ACHN (cell line): Measurements from ENCODE around the gene IQSEC1.

ENCODE experiments used
- DNase-seq: peaks from one replicate; pipeline ENCODE4 v3.0.0-alpha.2; 2015
- in situ Hi-C: cut with HindIII; loops from 2 replicates; pipeline ENCODE4 v1.10.0; 2017; ENCODE audit warnings: low sequenced_read_pairs, low pct_ligation_motif_present, low pct_unique_long_range_greater_than_20kb

Gene IQSEC1

DNA sequence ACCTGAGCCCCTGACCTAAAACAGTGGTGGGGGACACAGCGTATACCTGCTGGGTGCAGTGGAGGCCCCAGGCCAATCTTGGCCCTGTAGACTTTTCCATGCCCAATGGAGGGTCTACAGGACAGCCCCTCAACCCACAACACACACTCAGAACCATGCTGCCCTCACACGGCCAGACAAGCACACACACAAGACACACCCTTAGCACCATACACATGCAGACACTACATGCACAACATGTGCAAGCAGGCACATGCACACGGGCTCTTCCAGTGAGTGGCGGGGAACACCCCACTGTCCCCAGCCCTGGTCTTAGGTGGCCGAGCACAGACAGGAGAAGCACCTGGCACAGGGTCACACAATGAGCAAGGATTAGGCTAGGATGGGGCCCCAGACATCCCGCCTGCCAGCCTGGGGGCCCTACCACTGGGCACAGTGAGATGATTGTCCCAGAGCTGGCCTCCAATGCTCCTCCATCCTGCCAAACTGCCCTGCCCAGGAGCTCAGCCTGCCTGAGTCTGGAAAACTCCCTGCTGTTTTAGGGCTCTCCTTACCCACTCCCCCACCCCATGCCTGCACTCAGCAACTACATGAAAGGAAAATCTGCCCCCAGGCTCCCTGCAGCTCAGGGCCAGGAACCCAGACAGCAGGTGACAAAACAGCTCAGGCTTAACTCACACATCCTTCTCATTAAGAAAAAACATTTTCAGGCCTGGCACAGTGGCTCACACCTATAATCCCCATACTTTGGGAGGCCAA lies 15.8 kb downstream of the IQSEC1 start:
- DNase-seq = no peak
- in situ Hi-C loops = no loop called here

DNA sequence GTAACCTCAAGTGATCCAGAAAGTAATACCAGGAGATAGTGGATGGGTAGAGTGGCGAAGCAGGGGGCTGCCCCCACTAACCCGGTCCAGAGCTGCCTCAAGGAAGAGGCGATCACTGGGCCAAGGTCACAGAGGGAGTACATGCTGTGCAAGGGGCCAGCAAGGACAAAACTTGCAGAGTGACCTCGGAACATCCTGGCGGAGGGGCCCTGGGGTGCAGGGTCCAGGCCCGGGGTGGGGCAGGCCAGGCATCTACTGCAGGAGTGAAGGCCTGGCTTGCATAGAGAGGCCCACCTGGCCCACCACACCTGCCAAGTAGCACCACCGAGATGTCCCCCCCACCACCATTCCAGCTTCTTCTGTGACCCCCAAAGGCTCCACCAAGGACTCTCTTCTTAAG lies 17.6 kb downstream of the IQSEC1 start:
- in situ Hi-C loops = no loop called here
- DNase-seq = no peak

DNA sequence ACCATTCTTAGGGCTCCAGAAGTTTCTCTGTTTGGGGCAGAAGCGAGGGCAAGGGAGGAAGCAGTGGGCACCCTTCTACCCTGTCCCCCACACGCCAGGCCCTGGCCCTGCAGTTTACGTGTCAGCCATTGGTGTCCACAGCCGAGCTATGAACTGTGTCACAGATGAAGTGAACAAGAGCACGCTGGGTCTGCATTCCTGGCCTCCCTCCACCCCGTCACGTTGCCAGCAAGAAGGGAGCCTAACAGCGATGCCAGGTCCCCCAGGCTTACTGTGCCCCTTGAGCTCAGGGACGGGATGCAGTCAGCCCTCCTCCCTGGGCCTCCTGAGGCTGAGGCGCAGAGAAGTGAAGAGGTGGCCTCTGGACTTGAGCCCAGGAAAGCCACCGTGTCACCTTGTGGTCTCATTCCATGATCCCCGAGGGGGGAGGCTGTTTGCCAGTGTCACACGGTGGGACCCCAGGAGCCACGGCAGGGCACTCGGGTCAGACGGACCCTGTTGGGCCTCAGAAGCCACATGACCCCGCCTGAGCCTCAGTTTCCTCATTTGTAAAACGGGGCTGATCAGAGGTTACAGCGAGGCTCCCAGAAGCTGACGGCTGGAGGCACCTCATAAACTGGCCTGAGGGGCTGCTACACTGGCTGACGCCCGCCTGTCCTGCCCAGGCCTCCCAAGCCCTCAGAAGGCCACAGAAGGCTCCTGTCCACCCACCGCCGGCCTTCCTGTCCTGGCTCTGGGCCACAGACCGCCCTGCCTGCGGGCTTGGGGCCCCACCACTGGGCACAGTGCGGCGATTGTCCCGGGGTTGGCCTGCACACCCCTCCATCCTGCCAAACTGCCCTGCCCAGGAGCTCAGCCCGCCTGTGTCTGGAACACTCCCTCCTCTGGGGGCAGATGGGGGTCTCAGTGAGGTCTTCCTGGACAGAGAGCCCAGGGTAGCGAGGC lies 18.6 kb downstream of the IQSEC1 start:
- in situ Hi-C loops = no loop called here
- no peak for DNase-seq

DNA sequence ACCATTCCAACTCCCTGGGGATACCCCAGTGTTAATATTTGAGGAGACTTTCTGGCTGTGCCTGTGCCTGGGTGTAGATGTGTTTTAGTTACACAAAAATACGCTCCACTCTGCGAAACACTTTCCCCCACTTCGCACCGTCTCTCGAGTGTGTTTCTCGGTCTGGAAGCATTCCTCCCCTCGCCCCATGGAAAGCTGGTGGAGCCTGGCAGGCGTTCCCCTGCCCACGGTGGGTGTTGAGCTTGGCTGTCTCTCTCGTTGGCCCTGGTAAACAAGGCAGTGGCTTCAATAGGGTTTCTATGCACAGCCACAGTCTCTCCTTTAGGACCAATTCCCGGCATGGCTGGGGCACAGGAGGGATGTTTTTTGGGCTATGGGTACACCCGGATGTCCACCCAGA lies 19.3 kb downstream of the IQSEC1 start:
- no peak for DNase-seq
- in situ Hi-C loops = no loop called here

DNA sequence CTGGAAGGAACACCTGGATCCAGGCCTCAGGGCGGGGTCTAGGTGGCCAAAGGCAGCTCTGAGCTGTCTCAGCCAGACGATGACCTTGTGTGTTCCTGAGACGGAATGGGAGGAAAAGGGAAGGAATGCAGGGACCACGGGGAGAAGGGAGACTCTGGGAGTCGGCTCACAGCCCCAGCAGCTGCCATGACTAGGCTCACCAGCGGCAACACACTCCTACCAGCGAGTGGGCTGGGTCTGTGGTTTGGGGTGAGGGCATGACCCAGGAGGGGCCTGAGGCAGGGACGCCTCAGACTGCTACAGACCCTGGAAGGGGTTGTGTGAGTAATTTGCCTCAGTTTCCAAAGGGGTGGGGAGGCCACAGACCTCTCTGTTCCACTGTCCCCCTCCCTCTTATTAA lies 19.8 kb downstream of the IQSEC1 start:
- in situ Hi-C loops = no loop called here
- no peak for DNase-seq

DNA sequence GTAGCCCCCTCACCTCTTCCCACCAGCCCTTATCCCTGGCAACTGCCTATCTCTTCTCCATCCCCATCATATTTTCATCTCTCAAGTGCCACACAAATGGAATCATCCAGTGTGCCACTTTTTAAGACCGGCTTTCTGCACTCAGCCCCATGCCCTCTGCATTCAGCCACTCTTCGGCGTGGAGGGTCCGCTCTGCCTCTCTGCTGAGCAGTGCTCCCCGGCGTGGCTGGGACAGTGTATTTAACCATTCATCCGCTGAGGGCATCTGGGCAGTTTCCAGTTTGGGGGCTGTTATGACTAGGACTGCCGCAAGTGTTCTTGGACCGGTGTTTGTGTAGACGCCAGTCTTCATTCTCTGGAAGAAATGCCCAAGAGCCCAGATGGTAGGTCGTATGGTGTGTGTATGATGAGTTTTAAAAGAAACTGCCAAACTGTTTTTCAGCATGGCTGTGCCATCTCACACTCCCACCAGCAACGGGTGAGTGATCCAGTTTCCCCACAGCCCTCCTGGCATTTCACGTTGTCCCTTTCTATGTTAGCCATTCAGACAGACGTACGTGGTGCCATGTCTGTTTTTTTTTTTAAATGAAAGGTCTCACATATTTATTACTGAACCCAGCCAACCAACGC lies 20.9 kb downstream of the IQSEC1 start:
- in situ Hi-C loops = no loop called here
- DNase-seq = no peak

DNA sequence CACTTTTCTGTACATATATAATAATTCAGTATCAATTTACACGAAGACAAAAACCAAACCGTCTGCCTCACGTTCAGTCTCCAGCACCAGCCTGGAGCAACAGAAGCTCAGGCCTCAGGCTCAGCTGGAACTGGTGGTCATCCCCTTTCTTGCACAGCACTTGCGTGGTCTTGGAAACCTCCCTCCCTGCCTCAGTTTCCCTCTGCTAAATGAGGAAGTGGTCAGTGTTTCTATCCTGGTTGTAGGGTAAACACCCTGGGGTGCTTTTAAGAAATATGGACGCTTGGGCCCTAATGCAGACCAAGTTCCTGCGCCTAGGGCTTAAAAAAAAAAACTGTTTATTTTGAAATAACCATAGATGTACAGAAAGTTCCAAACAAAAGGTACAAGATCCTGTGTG lies 21.6 kb downstream of the IQSEC1 start:
- in situ Hi-C loops = no loop called here

DNA sequence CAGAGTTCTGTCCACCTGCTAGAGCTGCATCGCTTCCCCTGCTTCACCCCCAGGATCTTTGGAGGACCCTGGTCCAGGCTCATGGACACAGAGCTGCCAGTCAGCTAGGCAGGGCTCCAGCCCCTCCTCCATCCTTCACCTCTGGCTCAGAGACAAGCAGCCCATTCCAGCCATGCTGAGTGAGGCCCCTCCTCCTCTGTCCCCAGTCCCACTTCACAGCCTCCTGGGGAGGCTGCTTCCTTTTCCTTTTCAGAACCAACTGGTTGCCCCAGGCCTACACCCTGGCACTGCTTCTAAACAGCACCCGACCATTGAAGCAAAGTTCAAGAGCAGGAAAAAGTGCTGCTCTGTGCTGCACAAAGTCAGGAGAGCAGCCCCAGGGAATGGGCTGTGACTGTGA lies 22.2 kb downstream of the IQSEC1 start:
- in situ Hi-C loops = no loop called here
- no peak for DNase-seq

More for the DNA sequence above, 21.6 kb downstream of the IQSEC1 start:
- DNase-seq = no peak

DNA sequence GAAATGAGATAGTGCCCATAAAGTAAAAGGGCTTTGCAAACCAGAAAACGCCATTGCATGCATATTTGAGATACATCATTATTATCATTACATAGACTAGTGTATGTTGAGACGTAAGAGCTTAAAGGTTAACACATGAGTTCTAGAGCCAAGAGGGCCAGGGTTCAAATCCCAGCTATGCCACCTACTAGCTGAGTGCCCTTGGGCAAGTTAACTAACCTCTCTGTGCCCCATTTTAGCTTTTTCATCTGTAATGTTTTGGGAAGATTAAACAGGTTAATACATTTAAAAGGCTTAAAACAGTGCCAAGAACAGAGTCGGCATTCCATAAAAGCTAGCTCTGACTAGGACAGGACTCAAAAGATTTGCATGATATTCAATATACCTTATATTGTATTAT lies 22.8 kb downstream of the IQSEC1 start:
- in situ Hi-C loops = no loop called here
- DNase-seq = no peak

DNA sequence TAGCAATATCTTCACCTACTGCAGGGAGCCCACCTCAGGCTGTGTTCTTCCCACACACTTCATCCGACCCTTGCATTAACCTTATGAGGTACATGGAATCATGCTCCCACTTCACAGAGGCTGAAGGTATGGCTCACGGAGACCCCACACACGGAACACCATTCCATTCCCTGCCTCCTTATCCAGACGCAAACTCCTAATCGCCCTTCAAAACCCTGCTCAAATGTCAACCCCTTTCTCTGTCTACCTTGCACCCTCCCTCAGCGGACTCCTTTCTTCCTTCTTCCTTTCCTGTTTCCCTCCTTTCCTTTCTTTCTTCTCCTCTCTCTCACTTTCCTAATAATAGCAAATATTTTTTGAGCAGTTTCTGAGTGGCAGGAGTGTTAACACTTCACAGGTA lies 23.8 kb downstream of the IQSEC1 start:
- in situ Hi-C loops = no loop called here
- no peak for DNase-seq

DNA sequence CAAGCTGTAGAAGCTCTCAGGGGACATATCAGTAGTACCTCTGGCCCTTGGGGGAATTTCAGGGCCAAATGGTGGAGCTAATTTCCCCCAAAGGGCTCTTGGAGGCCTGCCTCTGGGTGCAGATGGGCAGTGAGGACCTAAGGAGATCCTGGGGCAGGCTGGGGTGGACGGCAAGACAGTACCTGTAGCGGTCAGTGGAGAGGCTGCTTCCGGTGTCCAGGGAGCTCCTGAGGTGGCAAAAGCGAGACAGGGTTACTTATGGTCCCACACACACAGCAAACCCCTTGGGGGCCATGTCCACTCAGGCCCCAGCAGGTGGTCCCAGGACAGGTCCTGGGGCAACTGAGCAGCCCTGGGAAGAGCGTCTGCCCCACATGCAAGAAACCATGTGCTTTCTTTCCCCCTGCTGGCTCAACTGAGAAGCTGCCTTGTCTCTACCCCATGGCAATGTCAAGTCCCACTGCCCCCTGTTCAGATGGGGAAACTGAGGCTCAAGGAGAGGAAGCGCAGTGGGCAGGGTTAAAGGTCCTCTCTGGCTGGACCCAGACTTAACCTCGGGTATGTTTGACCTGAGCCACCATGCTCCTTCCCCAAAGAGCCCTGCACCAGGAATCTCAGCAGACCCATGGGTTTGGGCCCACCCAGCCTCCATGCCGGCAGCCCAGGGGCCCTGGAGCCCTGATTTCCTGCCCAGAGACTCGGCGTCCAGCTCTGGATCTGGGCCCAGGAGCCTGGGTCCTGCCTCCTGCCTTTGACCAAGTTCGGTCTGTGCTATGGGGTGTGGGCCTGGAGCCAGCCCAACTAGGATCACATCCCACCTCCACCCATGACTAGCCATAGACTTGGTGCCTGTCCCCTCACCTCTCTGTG lies 25.7 kb downstream of the IQSEC1 start:
- in situ Hi-C loops = no loop called here

DNA sequence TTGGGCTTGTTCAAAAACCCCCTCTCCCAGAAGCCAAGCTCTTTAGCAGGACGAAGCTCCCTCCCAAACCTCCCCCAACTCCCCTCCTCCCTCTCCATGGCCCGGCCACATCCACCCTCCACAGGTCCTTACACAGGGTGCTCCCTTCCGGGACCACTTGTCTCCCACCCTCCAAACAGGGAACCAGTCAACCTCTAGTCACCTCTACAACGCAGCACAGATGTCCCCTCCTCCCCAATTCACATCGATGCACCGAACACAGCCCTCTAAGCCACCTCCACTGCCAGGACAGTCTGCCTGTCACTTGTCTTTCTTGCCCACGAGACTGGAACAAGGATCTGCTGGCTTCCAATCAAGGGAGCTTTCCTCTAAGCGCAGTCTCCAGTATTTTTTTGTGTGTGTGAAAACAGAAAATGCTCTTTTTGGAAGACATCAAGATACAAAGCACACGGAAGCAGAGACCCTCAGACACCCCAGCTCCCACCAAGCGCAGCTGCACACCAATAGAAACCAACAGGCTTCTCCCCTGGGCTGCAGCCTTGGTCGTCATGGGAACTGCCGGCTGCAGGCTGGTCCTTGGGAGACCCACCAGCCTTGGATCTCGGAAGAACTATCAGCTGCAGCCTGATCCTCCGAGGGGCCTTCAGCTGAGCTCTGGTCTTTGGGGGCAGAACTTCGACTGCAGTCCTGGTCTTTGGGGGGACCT lies 26.5 kb downstream of the IQSEC1 start:
- no peak for DNase-seq
- in situ Hi-C loops = no loop called here

More for the DNA sequence above, 25.7 kb downstream of the IQSEC1 start:
- DNase-seq = no peak

DNA sequence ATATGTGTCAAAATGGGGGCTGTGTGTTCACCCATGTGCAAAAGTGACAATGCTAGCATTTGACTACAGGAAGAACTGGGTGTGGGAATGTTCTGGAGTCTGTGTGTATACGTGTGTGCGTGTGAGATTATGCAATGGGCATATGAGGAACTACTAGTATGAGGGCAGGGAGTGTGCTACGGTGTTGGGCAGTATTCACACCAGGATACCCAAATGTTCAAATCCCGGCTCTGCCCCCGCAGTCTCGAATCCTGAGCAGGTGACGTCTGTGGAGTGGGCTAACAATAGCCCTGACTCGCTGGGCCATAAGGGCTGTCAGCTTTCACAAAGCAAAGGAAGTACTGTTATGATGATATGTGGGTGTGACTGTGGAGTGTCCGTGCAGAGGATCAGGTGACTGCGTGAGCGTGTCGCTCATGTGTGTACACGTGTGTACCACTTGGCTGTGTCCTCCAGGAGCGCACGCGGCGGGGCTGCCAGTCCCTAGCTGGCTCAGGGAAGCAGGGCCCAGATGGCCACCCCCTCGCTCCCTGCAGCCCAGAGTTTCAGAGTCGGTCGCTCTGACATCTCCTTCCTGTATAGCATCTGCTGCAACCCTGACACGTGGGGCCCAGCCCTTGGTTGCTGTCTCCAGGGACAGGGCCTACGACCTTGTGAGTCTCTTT lies 27.2 kb downstream of the IQSEC1 start:
- in situ Hi-C loops = no loop called here
- no peak for DNase-seq

DNA sequence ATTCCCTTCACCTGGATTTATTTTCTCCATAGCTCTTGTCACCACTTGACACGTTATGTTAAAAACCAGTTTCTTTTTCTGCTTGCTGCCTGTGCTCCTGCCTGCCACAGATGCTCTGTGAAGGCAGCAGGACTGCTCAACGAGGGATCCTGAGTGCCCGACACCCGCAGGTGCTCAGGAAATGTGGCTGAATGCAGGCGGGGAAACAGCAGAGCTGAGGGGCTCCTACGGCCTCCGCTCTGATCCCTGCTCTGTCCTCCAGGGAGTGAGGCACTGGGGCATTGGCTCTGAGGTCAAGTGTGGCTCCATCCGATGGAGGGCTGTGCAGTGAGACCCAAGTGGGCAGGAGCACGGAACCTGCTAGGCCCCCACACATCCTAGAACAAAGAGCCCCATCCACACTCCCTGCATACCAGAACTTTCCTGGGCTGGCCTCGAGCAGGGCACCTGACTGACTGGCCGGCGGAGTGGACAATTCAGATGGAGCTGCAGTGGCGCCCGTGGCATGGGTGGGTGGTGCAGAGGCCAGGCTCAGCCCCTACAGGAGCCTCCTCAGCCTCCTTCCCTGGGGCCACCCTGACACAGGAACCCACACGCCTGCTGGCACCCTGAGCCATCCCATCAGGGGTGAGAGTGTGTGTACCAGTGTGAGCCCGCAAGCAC lies 27.9 kb downstream of the IQSEC1 start:
- in situ Hi-C loops = no loop called here

DNA sequence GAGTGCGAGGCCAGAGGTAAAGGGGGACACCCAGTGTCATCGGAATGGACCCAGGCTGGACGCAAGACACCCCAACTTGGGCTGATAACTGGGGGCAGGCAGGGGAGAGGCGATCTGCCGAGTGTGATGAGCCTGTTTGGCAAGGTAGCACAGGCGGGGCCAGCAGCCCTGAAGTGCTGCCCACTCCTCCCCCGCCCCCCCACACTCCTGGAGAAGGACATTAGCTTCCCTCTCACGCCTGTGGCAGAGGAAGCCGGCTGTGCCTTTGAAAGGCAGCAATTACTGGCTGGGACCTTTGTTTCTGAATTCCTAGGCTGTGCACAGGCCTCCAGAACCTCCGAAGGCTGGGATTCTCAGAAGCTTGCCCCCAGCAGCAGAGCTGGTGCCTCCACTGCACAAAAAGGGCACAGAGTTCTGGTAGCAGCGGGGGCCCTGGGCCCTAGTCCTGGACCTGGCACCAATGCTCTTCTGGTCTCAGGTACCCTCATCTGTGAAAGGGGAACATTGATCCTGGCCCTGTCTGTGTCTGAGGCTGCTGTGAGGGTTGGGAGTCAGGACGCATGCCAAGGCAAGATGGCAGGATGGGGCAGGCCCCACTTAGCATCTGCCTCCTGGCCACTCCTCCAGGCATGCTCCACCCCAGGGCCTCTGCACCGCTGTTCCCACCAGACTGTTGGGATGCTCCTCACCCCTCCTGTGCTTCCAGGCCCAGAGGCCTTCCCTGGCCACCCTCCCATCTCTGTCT lies 28.6 kb downstream of the IQSEC1 start:
- in situ Hi-C loops = no loop called here
- no peak for DNase-seq

More for the DNA sequence above, 27.9 kb downstream of the IQSEC1 start:
- no peak for DNase-seq

DNA sequence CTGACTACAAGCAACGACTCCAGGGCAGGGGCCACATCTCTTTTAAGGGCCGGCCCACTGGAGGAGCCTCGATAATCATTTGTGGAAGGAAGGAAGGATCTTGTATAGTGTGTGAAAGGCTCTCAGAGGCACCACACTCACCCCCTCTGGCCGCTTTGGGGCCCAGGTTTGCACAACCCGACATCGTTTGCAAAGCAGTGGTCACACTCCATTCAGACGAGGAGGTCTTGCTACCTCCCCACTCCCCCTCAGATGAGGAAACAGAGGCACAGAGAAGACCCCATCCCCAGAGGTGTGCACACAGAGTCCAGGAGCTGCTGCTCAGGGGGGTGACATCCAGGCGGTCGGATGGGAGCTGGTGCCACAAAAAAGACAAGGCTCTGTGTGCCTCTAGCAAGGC lies 29.6 kb downstream of the IQSEC1 start:
- in situ Hi-C loops = no loop called here
- no peak for DNase-seq
